ENCODE results near the gene PRR36. TPM values are rescaled to one million over a fixed set of nuclear protein-coding genes. Genes with fewer than 3 reads are reported as not detected.
A peak's percentile ranks its signal among the peaks of the same experiment; 100 is the strongest.

PRR36 gene
- total RNA-seq, 2 experiments from 2014 or later = 0.06 TPM; not detected in 1

- Mint-ChIP-seq H3K27me3 (no peaks in the 10 kb centered on the region), H3K27ac (no peak overlapping the region), H3K4me3 (no peak overlapping the region), H3K9me3 (ENCODE audit: low read depth) (peaks cover 2% of the 10 kb centered on the region), H3K4me1 (no peaks in the 10 kb centered on the region), H3K36me3 (no peaks in the 10 kb centered on the region)
- CTCF ChIA-PET = no interaction called here
- DNase-seq (no peak), ATAC-seq (no peak)
These were observed 29.2 kb downstream of the PRR36 start for GRCh38 chr19:7844951-7845350.

DNA sequence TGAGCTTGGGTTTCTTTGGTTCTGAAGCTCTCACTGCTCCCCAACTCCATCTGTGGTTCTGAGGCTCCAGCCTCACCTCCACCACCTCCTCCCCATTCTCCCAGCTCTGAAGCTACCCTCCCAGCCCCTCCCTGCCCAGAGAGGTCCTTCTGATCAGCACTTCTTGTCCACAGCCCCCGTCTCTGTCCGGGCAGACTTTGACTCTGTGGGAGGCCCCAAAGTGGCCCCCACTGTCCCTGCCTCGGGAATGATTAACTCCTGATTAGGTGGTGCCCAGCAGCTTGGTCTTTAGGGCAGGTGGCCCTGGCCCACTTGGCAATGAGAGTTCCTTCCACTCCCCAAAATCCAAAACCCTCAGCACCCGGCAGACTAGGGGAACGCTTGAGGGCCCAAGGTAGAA lies 29.8 kb downstream of the PRR36 start:
- Mint-ChIP-seq H3K9me3 (ENCODE audit: low read depth) (peaks cover 2% of the 10 kb centered on the region), H3K4me1 (no peaks in the 10 kb centered on the region), H3K4me3 (no peak overlapping the region), H3K27me3 (no peaks in the 10 kb centered on the region), H3K27ac (no peak overlapping the region), H3K36me3 (no peaks in the 10 kb centered on the region)
- ATAC-seq (no peak), DNase-seq (no peak)
- CTCF ChIA-PET = no interaction called here

- Mint-ChIP-seq H3K36me3 (no peaks in the 10 kb centered on the region), H3K4me1 (no peaks in the 10 kb centered on the region), H3K9me3 (ENCODE audit: low read depth) (peaks cover 2% of the 10 kb centered on the region), H3K27me3 (no peaks in the 10 kb centered on the region), H3K27ac (no peak overlapping the region), H3K4me3 (no peak overlapping the region)
- DNase-seq (no peak), ATAC-seq (no peak)
- CTCF ChIA-PET = no interaction called here
These were observed 30.7 kb downstream of the PRR36 start for GRCh38 chr19:7843521-7843920.

DNA sequence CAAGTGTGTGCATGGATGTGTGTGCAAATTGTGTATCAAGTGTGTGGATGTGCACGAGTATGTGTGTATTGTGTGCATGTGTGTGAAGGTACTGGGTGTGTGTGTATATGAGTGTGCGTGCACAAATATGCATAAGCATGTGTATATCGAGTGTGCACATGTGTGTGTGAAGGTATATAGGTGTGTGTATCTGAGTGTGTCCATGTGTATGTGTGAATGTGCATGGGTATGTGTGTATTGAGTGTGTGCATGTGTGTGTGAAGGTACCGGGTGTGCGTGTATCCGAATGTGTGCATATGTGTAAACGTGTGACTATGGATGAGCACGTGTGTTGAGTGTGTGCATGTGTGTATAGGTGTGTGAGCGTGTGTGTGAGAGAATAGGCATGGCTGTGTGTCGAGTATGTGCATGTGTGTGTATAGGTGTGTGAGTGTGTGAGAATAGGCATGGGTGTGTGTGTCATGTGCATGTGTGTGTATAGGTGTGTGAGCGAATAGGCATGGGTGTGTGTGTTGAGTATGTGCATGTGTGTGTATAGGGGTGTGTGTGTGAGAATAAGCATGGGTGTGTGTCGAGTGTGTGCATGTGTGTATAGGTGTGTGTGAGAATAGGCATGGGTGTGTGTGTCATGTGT lies 31.4 kb downstream of the PRR36 start:
- CTCF ChIA-PET = no interaction called here
- Mint-ChIP-seq H3K9me3 (ENCODE audit: low read depth) (peaks cover 2% of the 10 kb centered on the region), H3K27me3 (no peaks in the 10 kb centered on the region), H3K4me3 (no peak overlapping the region), H3K4me1 (no peaks in the 10 kb centered on the region), H3K36me3 (no peaks in the 10 kb centered on the region), H3K27ac (no peak overlapping the region)
- ATAC-seq = no peak
- no peak for DNase-seq

GRCh38 chr19:7841751-7842660 lies 32.2 kb downstream of the PRR36 start:
- Mint-ChIP-seq H3K27ac (no peak overlapping the region), H3K9me3 (ENCODE audit: low read depth) (peaks cover 2% of the 10 kb centered on the region), H3K4me1 (no peaks in the 10 kb centered on the region), H3K27me3 (no peaks in the 10 kb centered on the region), H3K36me3 (no peaks in the 10 kb centered on the region), H3K4me3 (no peak overlapping the region)
- no peak for DNase-seq
- ATAC-seq = no peak
- CTCF ChIA-PET = no interaction called here

DNA sequence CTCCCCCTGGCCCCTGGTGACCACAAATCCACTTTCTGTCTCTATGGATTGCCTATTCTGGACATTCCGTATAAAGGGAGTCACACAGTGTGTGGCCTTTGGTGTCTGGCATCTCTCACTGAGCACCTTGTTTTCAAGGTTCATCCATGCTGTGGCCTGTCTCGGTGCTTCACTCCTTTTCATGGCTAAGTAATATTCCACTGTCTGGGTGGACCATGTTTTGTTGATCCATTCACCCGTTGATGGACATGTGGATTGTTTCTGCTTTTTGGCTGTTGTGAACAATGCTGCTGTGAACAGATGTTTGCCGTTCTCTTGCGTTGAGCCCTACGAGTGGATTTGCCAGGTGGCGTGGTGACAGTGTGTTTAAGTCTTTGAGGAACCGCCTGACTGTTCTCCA lies 33.6 kb downstream of the PRR36 start:
- Mint-ChIP-seq H3K9me3 (ENCODE audit: low read depth) (peaks cover 2% of the 10 kb centered on the region), H3K36me3 (no peaks in the 10 kb centered on the region), H3K27ac (no peak overlapping the region), H3K4me3 (no peak overlapping the region), H3K4me1 (no peaks in the 10 kb centered on the region), H3K27me3 (no peaks in the 10 kb centered on the region)
- CTCF ChIA-PET = no interaction called here
- ATAC-seq (no peak), DNase-seq (no peak)

DNA sequence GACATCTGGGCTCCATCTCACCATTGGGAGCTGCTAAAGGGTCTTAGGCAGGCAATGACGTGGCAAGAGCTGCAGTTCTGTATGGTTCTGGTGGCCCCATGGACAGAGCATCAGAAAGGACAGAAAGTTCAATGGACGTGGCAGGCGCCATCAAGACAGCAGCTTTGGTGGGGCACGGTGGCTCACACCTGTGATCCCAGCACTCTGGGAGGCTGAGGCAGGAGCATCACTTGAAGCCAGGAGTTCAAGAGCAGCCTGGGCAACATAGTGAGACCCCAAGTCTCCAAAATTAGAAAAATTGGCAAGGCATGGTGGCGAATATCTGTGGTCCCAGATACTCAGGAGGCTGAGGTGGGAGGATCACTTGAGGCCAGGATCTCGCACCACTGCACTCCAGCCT lies 34.7 kb downstream of the PRR36 start:
- Mint-ChIP-seq H3K9me3 (ENCODE audit: low read depth) (peaks cover 2% of the 10 kb centered on the region), H3K4me1 (no peaks in the 10 kb centered on the region), H3K4me3 (no peak overlapping the region), H3K36me3 (no peaks in the 10 kb centered on the region), H3K27ac (no peak overlapping the region), H3K27me3 (no peaks in the 10 kb centered on the region)
- CTCF ChIA-PET = no interaction called here
- DNase-seq (no peak), ATAC-seq (no peak)

GRCh38 chr19:7833225-7834099 lies 40.7 kb downstream of the PRR36 start:
- CTCF ChIA-PET = no interaction called here
- H3K27me3 Mint-ChIP-seq = no peaks in the 10 kb centered on the region
- H3K4me3 Mint-ChIP-seq = no peak overlapping the region
- H3K27ac Mint-ChIP-seq = no peak overlapping the region
- ATAC-seq (no peak), DNase-seq (no peak)
- peaks cover 13% of the 10 kb centered on the region for H3K4me1 Mint-ChIP-seq
- H3K36me3 Mint-ChIP-seq = no peaks in the 10 kb centered on the region
- H3K9me3 Mint-ChIP-seq (ENCODE audit: low read depth) = no peaks in the 10 kb centered on the region

GRCh38 chr19:7832781-7833180 lies 41.4 kb downstream of the PRR36 start:
- Mint-ChIP-seq H3K4me3 (no peak overlapping the region), H3K4me1 (peaks cover 13% of the 10 kb centered on the region), H3K9me3 (ENCODE audit: low read depth) (no peaks in the 10 kb centered on the region), H3K27me3 (peaks cover 3% of the 10 kb centered on the region), H3K27ac (no peak overlapping the region), H3K36me3 (no peaks in the 10 kb centered on the region)
- ATAC-seq (no peak), DNase-seq (no peak)
- CTCF ChIA-PET = interaction anchor here (1.9 kb wide), 1 partner anchor 36 kb away, joined by 5 read pairs; no protein-coding TSS in a partner anchor

- H3K27me3 Mint-ChIP-seq = peaks cover 8% of the 10 kb centered on the region
- no peak overlapping the region for H3K27ac Mint-ChIP-seq
- H3K4me3 Mint-ChIP-seq = no peak overlapping the region
- no peak for ATAC-seq
- H3K4me1 Mint-ChIP-seq = peaks cover 13% of the 10 kb centered on the region
- no peaks in the 10 kb centered on the region for H3K36me3 Mint-ChIP-seq
- DNase-seq = no peak
- no peaks in the 10 kb centered on the region for H3K9me3 Mint-ChIP-seq (ENCODE audit: low read depth)
- CTCF ChIA-PET = interaction anchor here (0.5 to 1.9 kb wide), 4 partner anchors 21 to 1595 kb away, joined by 3 to 5 read pairs (median 4); no protein-coding TSS in a partner anchor
These were observed 42.2 kb downstream of the PRR36 start for GRCh38 chr19:7832009-7832408.

DNA sequence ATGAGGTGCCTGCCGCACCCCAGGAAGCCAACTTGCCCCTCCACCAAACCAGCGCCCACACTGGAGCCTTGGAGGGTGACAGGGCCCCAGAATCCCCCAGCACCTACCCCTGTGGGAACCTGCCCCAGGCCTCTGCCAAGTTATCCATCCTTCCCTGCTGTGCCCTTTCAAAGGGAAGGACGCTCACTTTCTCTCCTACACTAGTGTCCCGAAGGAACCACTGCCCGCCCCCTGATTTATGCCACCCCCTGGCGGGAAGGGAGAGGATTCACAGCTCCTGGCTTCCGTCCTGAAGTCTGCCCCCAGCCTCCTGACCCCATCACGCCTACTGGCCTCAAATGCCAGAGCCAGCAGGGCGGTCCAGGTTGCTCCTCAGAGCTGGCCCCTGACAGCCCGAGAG lies 42.7 kb downstream of the PRR36 start:
- H3K9me3 Mint-ChIP-seq (ENCODE audit: low read depth) = no peaks in the 10 kb centered on the region
- no peaks in the 10 kb centered on the region for H3K36me3 Mint-ChIP-seq
- ATAC-seq = no peak
- CTCF ChIA-PET = interaction anchor here (0.7 to 1.9 kb wide), 3 partner anchors 22 to 37 kb away, joined by 3 to 5 read pairs (median 5); no protein-coding TSS in a partner anchor
- peaks cover 13% of the 10 kb centered on the region for H3K4me1 Mint-ChIP-seq
- no peak for DNase-seq
- peaks cover 8% of the 10 kb centered on the region for H3K27me3 Mint-ChIP-seq
- no peak overlapping the region for H3K27ac Mint-ChIP-seq
- H3K4me3 Mint-ChIP-seq = peak overlapping the region; percentile 45

DNA sequence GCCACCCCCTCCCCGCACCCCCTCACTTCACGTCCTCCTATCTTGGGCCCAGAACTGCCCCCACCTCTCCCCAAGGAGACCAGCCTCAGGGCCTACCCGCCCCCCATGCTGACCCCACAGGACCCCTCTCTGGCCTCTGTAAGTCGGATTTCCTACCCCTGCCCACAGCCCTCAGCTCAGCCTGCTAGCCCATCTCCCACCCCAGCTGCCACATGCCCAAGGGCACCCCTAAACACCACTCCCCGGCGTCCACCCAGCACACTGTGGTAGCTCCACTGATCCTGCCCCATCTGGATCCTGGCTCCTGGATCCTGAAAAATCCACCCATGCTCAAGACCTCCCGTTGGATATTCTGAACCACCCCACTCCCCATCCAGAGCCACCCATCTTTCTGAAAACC lies 43.4 kb downstream of the PRR36 start:
- H3K4me1 Mint-ChIP-seq = peaks cover 13% of the 10 kb centered on the region
- H3K27me3 Mint-ChIP-seq = peaks cover 14% of the 10 kb centered on the region
- CTCF ChIA-PET = interaction anchor here (1.9 kb wide), 1 partner anchor 38 kb away, joined by 5 read pairs; no protein-coding TSS in a partner anchor
- ATAC-seq = no peak
- H3K36me3 Mint-ChIP-seq = no peaks in the 10 kb centered on the region
- no peak for DNase-seq
- no peaks in the 10 kb centered on the region for H3K9me3 Mint-ChIP-seq (ENCODE audit: low read depth)
- H3K4me3 Mint-ChIP-seq = peak overlapping the region; percentile 45
- H3K27ac Mint-ChIP-seq = no peak overlapping the region

DNA sequence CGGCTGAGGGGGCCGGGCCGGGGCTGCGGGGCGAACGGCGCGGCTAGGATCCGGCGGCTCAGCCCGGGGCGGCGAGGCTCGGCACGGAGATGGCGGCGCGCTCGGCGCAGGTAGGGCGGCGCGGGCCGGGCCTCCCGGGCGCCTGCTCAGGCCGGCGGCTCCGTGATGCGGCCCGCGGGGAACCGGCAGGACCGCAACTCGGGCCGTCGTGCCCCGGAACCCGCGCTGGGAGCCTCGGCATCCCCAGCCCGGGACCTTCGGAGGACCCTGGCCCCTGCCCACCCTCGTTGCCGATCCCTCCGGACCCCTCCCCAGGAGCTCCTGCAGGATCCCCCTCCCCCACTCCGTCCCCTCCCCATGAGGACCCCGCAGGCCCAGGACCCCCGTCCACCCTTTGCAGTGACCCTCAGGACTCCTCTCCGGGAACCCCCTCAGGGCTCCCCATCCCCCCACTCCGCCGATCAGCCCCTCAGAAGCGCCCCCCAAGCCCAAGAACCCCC lies 43.9 kb downstream of the PRR36 start:
- Mint-ChIP-seq H3K4me3 (peak overlapping the region; percentile 77), H3K36me3 (no peaks in the 10 kb centered on the region), H3K9me3 (ENCODE audit: low read depth) (no peaks in the 10 kb centered on the region), H3K27me3 (peaks cover 14% of the 10 kb centered on the region), H3K4me1 (peaks cover 13% of the 10 kb centered on the region), H3K27ac (no peak overlapping the region)
- ATAC-seq = no peak
- CTCF ChIA-PET = no interaction called here
- no peak for DNase-seq

Data from activated CD8-positive, alpha-beta memory T cell treated with anti-CD3 and anti-CD28 coated beads, Interleukin-2, amount 10 ng/mL, durations not matched to agents 7 days and 5 days (primary cell).